HPDE6-E6E7 (cell line): Measurements from ENCODE around the gene MAGI1.
"Not testable (repeated sequence)": the region's sequence is repeated elsewhere in the genome, so short reads cannot be mapped to it uniquely, and the experiment has no call there.

ENCODE experiments used
- DNase-seq: peaks from one replicate; pipeline ENCODE4 v3.0.0; 2011; ENCODE audit warnings: missing footprints; ENCODE audit errors: extremely low spot score

MAGI1 gene

GRCh38 chr3:66038726-66039589 lies at the start of gene MAGI1:
MAGI1 (minus strand) TSS chr3:66038918; CDS start chr3:66038308, 610 bp downstream.
- DNase-seq: peak; percentile 68

GRCh38 chr3:66083784-66084213 lies 45.1 kb upstream of the MAGI1 start:
- no peak for DNase-seq

DNA sequence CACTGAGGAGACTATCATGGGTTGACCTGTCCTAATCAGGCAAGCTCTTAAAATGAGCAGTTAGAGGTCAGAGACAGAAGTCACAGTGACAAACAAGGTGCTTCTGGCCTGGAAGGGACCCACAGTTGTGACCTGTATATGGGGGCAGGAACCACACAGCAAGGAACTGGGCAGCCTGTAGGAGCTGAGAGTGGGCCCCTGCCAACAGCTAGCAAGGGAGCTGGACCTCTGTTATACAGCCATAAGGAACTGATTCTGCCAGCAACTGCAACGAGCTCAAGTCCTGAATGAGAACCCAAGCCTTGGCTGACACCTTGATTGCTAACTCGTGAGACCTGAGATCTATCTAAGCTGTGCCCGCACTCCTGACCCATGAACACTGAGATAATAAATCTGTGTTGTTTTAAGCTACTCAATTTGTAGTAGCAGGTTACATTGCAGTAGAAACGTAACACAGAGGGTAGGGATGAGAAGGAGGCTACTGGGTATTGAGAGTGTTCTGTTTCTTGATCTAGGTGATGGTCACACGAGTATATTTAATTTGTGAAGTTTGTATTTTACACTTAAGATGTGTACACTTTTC lies 44.5 kb upstream of the MAGI1 start:
- no peak for DNase-seq

DNA sequence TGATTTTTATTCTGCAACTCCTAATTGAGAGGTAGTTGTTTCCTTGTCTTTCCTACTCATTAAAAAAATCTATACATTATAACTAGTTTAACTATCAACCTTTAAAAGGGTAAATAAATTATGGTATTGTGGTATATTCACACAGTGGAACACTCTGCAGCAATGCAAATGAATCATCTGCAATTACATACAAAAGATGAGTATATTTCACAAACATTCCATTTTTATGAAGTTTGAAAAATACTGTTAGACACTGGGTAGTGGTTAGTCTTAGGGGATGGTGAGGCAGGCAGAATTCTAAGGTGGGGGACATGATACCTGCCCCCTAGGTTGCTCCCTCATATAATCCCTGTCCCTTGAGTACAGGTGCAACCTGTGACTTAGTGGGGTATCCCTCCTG lies 44.0 kb upstream of the MAGI1 start:
- DNase-seq: no peak

GRCh38 chr3:66080167-66080566 lies 41.4 kb upstream of the MAGI1 start:
- no peak for DNase-seq

DNA sequence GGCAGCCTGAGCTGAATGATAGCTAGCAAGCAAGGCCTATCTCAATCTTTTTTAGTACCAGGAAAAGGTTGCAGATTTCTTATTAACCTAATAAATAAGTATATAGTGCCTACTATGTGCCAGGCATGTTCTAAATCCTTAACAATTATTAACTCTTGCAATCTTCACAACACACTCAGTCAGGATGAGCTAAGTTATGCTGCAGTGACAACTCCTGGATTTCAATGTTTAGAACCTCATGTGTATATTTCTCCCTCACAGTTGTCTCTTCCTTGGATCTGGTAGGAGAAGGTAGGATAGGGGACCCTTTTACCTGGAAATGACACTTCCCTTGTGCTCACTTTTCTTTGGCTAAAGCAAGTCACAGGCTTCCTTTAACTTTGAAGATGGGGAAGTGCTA lies 39.3 kb upstream of the MAGI1 start:
- no peak for DNase-seq

GRCh38 chr3:66076861-66077470 lies 38.2 kb upstream of the MAGI1 start:
- DNase-seq: no peak

DNA sequence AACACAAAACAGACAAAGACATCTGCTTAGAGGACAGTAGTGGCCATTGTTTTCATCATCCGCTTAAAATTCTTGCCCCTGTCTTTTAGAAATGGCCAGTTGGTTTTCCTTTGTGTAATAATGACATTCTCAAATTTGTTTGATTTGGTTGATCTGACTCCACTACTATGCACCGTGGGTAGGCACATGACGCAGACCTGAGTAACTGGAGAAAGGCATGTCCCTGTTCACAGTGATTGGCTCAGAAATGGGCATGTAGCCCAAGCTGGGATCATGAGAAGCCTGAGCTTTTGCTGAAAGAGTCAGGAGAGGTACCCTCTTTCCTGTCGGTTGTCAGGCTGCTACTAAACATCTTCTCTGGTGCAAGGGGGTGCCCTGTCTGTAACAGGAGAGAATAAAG lies 36.6 kb upstream of the MAGI1 start:
- DNase-seq: no peak

GRCh38 chr3:66073464-66074141 lies 34.9 kb upstream of the MAGI1 start:
- no peak for DNase-seq

GRCh38 chr3:66068255-66068654 lies 29.5 kb upstream of the MAGI1 start:
- no peak for DNase-seq

- no peak for DNase-seq
These were observed 28.4 kb upstream of the MAGI1 start for GRCh38 chr3:66066963-66067617.

DNA sequence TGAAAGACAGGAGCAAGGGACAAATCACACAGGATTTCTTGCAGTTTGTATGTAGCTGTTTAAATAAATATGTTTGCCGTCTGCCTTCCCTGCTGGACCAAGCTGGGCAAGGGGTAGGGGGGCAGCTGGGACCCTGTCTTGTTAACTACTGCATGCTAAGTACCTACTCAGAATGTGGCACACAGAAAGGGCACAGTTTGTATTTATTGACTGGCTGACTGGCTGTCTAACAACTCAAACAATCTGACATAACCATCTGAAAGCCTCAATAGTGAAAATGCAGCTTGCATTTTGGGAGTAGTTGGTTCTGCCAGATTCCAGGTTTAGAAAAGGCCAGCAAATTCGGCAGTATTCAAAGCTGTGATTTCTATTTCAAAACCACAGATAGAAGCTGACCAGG lies 16.6 kb upstream of the MAGI1 start:
- DNase-seq: no peak

GRCh38 chr3:66053550-66054094 lies 14.9 kb upstream of the MAGI1 start:
- DNase-seq: no peak

DNA sequence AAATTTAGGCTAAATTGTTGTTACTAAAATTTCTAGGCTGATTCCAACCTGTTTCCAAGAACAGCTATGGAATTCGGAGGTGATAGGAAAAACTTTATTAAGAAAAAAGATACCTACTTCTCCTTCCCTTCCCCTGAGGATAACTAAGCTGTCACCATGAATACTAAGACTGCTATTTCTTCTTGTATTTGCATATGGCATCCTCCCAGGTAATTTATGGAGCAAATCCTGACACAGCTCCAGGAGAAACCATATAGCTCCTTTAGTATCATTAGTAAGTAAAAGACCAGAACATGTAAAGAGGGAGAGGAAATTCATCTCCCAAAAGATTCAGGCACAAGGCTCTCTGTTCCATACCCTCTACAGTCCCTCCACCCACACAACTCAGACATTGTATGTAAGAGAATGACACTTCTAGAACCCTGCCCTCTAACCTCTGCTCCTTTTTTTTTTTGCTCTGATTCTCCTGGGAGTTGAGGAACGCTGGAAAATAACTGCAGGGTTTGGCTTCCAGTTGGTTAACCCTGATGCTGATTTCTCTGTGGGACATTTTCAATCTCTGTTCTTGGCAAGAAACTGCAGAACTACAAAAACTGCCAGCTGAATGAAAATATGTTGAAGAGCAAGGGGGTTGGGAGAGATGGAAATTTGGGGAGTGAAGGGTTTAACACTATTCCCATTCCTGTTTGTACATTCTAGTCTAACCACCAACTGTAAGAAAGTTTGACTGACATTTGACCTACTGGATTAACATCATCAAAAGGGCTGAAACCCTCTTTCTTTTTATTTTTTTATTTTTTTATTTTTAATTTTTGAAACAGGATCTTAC lies 14.2 kb upstream of the MAGI1 start:
- DNase-seq: no peak

- no peak for DNase-seq
These were observed 12.1 kb upstream of the MAGI1 start for GRCh38 chr3:66050821-66051220.

DNA sequence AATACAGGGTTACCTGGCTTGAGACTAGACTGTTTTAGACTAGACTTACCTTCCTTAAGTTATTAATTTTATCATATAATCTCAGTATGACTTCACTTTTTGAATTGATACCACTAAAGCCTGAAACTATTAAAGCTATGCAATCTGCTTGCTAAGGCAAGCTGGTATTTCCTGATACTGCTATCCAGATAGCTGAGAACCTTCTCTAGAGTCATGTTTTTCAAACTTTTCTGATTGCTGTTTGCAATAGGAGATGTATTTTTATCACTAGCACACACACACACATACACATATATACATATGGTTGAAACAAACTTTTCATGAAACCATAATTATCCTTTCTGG lies 9.3 kb upstream of the MAGI1 start:
- no peak for DNase-seq

- DNase-seq: no peak
These were observed 8.8 kb upstream of the MAGI1 start for GRCh38 chr3:66047311-66048050.

- not testable (repeated sequence) for DNase-seq
These were observed 7.6 kb upstream of the MAGI1 start for GRCh38 chr3:66046321-66046720.

GRCh38 chr3:66041828-66042227 lies 3.1 kb upstream of the MAGI1 start:
- DNase-seq: no peak

DNA sequence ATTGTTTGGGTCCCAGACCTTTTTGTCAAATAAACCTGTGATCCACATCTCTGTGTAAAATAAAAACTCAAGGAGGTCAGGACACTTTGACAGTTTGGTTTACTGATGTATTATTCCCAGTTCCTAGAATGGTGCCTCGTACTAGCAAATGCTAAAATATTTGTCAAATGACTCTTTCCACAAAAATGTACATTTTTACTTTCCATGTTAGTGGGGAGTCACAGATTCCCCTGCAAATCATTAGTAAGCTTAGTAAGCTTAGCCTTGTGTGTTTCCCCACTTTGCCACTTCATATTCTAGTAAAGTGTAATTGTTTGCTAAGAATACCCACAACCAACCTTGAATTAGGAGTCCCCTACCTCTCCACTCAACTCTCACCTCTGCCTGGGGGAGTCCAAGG lies 2.4 kb upstream of the MAGI1 start:
- DNase-seq: no peak
